AG09319 (cell line): Measurements from ENCODE around the gene MAML3.
A peak's percentile ranks its signal among the peaks of the same experiment; 100 is the strongest.

Source experiments
- DNase-seq: peaks from one replicate; pipeline ENCODE4 v3.0.0-alpha.2; 2010; ENCODE audit warnings: low read depth; ENCODE audit errors: extremely low read depth
- CTCF ChIP-seq: IDR thresholded peaks from 2 replicates; pipeline ENCODE4 v1.5.1; 2011; ENCODE audit warnings: low read depth, mild to moderate bottlenecking, inconsistent platforms, low read length, moderate library complexity

MAML3 gene

GRCh38 chr4:140150886-140151698, 2.9 kb downstream of the MAML3 start:
- peak; percentile 92 for DNase-seq
- TF ChIP-seq CTCF: no peak

GRCh38 chr4:140150636-140150885, 3.4 kb downstream of the MAML3 start:
- no peak for DNase-seq
- TF ChIP-seq CTCF: no peak

- TF ChIP-seq CTCF: no peak; the same call in 1 of the 2 replicates
- no peak for DNase-seq
Measured at GRCh38 chr4:140149846-140150635, 3.9 kb downstream of the MAML3 start.

- TF ChIP-seq CTCF: no peak
- no peak for DNase-seq
Measured at GRCh38 chr4:140144050-140144449, 9.9 kb downstream of the MAML3 start.

- no peak for TF ChIP-seq CTCF
- no peak for DNase-seq
Measured at GRCh38 chr4:140141210-140141835, 12.7 kb downstream of the MAML3 start.

- no peak for DNase-seq
- no peak for TF ChIP-seq CTCF
Measured at GRCh38 chr4:140140566-140140965, 13.4 kb downstream of the MAML3 start.

- no peak for TF ChIP-seq CTCF
- DNase-seq: no peak
Measured at GRCh38 chr4:140138428-140138827, 15.6 kb downstream of the MAML3 start.
